ENCODE data around the gene HSD17B14.
A peak's percentile ranks its signal among the peaks of the same experiment; 100 is the strongest.
"Not testable (repeated sequence)": the region's sequence is repeated elsewhere in the genome, so short reads cannot be mapped to it uniquely, and the experiment has no call there.

The HSD17B14 gene

GRCh38 chr19:48867123-48867745, 30.9 kb upstream of the HSD17B14 start:
- no peak for DNase-seq

- DNase-seq = no peak
These were observed 30.4 kb upstream of the HSD17B14 start for GRCh38 chr19:48866692-48867091.

GRCh38 chr19:48862827-48863226, 26.5 kb upstream of the HSD17B14 start:
- no peak for DNase-seq

- no peak for DNase-seq
These were observed 25.0 kb upstream of the HSD17B14 start for GRCh38 chr19:48861313-48861712.

GRCh38 chr19:48859711-48860572, 23.7 kb upstream of the HSD17B14 start:
- no peak for DNase-seq

- peak in 3 of 4 experiments; percentile 47 to 73 (median 53) for DNase-seq
These were observed 22.9 kb upstream of the HSD17B14 start for GRCh38 chr19:48858984-48859710.

- no peak for DNase-seq
These were observed 20.6 kb upstream of the HSD17B14 start for GRCh38 chr19:48856921-48857320.

GRCh38 chr19:48854103-48854502, 17.8 kb upstream of the HSD17B14 start:
- DNase-seq = no peak

- DNase-seq = no peak
These were observed 17.2 kb upstream of the HSD17B14 start for GRCh38 chr19:48853483-48853882.

GRCh38 chr19:48852292-48852691, 16.0 kb upstream of the HSD17B14 start:
- no peak for DNase-seq

- not testable (repeated sequence) for DNase-seq
These were observed 10.4 kb upstream of the HSD17B14 start for GRCh38 chr19:48846659-48847058.

GRCh38 chr19:48845384-48845783, 9.1 kb upstream of the HSD17B14 start:
- DNase-seq = no peak

GRCh38 chr19:48844472-48844871, 8.2 kb upstream of the HSD17B14 start:
- no peak for DNase-seq

GRCh38 chr19:48842789-48843162, 6.5 kb upstream of the HSD17B14 start:
- peak in 1 of 4 experiments; percentile 11 for DNase-seq

GRCh38 chr19:48841571-48841970, 5.3 kb upstream of the HSD17B14 start:
- DNase-seq = no peak

- DNase-seq = no peak
These were observed 4.8 kb upstream of the HSD17B14 start for GRCh38 chr19:48841047-48841446.

GRCh38 chr19:48837687-48838086, 1.4 kb upstream of the HSD17B14 start:
- no peak for DNase-seq

- DNase-seq = peak; percentile 30 to 74 (median 56)
These were observed 797 bp upstream of the HSD17B14 start for GRCh38 chr19:48837051-48837524.

GRCh38 chr19:48835734-48836088, 580 bp downstream of the HSD17B14 start:
- peak; percentile 88 to 96 (median 91) for DNase-seq

- DNase-seq = no peak
These were observed 2.3 kb downstream of the HSD17B14 start for GRCh38 chr19:48833977-48834376.

GRCh38 chr19:48833049-48833448, 3.2 kb downstream of the HSD17B14 start:
- no peak for DNase-seq

GRCh38 chr19:48830965-48831364, 5.3 kb downstream of the HSD17B14 start:
- no peak for DNase-seq

- no peak for DNase-seq
These were observed 6.2 kb downstream of the HSD17B14 start for GRCh38 chr19:48830088-48830487.

- DNase-seq = no peak
These were observed 9.7 kb downstream of the HSD17B14 start for GRCh38 chr19:48826606-48827020.

Measured in activated naive CD4-positive, alpha-beta T cell (primary cell).